DMS53 (cell line): ENCODE data around the gene SSBP1.
"Not testable (repeated sequence)": the region's sequence is repeated elsewhere in the genome, so short reads cannot be mapped to it uniquely, and the experiment has no call there.

Experiments used
- DNase-seq: peaks from one replicate; lab custom pipeline; 2025; lab: John Stamatoyannopoulos, UW

SSBP1 gene

GRCh38 chr7:141770083-141770583 is 32.0 kb downstream of the SSBP1 start:
- not testable (repeated sequence) for DNase-seq

GRCh38 chr7:141776374-141776773 is 38.2 kb downstream of the SSBP1 start, which contains the start of gene TAS2R4:
TAS2R4 (plus strand) TSS chr7:141776674; CDS start chr7:141778489, 1,815 bp downstream.
- no peak for DNase-seq

- DNase-seq, result peak; percentile 82
Observed at GRCh38 chr7:141785706-141786552, 47.8 kb downstream of the SSBP1 start.

GRCh38 chr7:141788296-141788695 is 50.1 kb downstream of the SSBP1 start:
- no peak for DNase-seq

- DNase-seq, result no peak
Observed at GRCh38 chr7:141789917-141790316, 51.8 kb downstream of the SSBP1 start, which contains the start of gene TAS2R5. TAS2R5 (plus strand) TSS chr7:141790217; CDS start chr7:141790362, 145 bp downstream.

GRCh38 chr7:141792526-141792925 is 54.4 kb downstream of the SSBP1 start:
- DNase-seq, result no peak
